GM23338 (cell line): ENCODE measurements around the gene DYNLL2. TPM values are rescaled to one million over a fixed set of nuclear protein-coding genes. Genes with fewer than 3 reads are reported as not detected.

Source experiments
- ATAC-seq: fragments of 200-7000 bp; cut with Tn5 transposase; 3 replicates; pipeline ENCODE4 v1.9.1; 2020
- DNase-seq: peaks from one replicate; pipeline ENCODE4 v3.0.0-alpha.2; 2015; ENCODE audit warnings: low spot score
- H2AFZ ChIP-seq: fragments of 200-600 bp; sonication (generic); 2 replicates; pipeline ENCODE4 v1.8.0; 2016; ENCODE audit warnings: antibody characterized with exemption, mild to moderate bottlenecking, moderate library complexity
- H3F3A ChIP-seq: fragments of 200-600 bp; sonication (generic); replicated peaks from 2 replicates; pipeline ENCODE4 v1.8.0; 2017; ENCODE audit warnings: antibody characterized with exemption, mixed run types, low read depth
- H3K27ac ChIP-seq: fragments of 200-600 bp; sonication (generic); 2 replicates; pipeline ENCODE4 v1.6.1; 2016; ENCODE audit warnings: low read depth
- H3K27me3 ChIP-seq: fragments of 200-600 bp; sonication (generic); 2 replicates; pipeline ENCODE4 v1.8.0; 2016; ENCODE audit warnings: mild to moderate bottlenecking, mixed run types, moderate library complexity; ENCODE audit not compliant: insufficient read depth
- H3K36me3 ChIP-seq: fragments of 200-600 bp; sonication (generic); 2 replicates; pipeline ENCODE4 v1.8.0; 2016; ENCODE audit warnings: mild to moderate bottlenecking; ENCODE audit not compliant: insufficient read depth
- H3K4me1 ChIP-seq: fragments of 200-600 bp; sonication (generic); 2 replicates; pipeline ENCODE4 v1.8.0; 2016; ENCODE audit warnings: mild to moderate bottlenecking, moderate library complexity; ENCODE audit not compliant: insufficient read depth
- H3K4me2 ChIP-seq: fragments of 200-600 bp; sonication (generic); 2 replicates; pipeline ENCODE4 v1.7.1; 2017; ENCODE audit warnings: mixed run types
- H3K4me3 ChIP-seq: fragments of 200-600 bp; sonication (generic); 2 replicates; pipeline ENCODE4 v1.6.1; 2016; ENCODE audit warnings: mixed run types
- H3K79me2 ChIP-seq: fragments of 200-600 bp; sonication (generic); replicated peaks from 2 replicates; pipeline ENCODE4 v1.8.0; 2017; ENCODE audit warnings: mild to moderate bottlenecking; ENCODE audit not compliant: insufficient read depth
- H3K9me2 ChIP-seq: fragments of 200-600 bp; sonication (generic); 2 replicates; pipeline ENCODE4 v1.8.0; 2017; ENCODE audit not compliant: insufficient read depth
- H4K20me1 ChIP-seq: fragments of 200-600 bp; sonication (generic); replicated peaks from 2 replicates; pipeline ENCODE4 v1.8.0; 2017; ENCODE audit warnings: mild to moderate bottlenecking; ENCODE audit not compliant: insufficient read depth
- H3K27ac Mint-ChIP-seq: 2 replicates; pipeline ENCODE4 v1.8.0; 2020; ENCODE audit warnings: inconsistent platforms, mild to moderate bottlenecking, moderate library complexity, mixed read lengths
- H3K27me3 Mint-ChIP-seq: 3 replicates; pipeline ENCODE4 v1.8.0; 2022; ENCODE audit warnings: low read depth, mild to moderate bottlenecking, moderate library complexity, mixed read lengths, inconsistent platforms; ENCODE audit not compliant: insufficient read depth, poor library complexity
- H3K36me3 Mint-ChIP-seq: 3 replicates; pipeline ENCODE4 v1.8.0; 2021; ENCODE audit warnings: low read depth, mild to moderate bottlenecking, inconsistent platforms, moderate library complexity, mixed read lengths
- H3K4me1 Mint-ChIP-seq: 3 replicates; pipeline ENCODE4 v1.8.0; 2020; ENCODE audit warnings: mild to moderate bottlenecking, inconsistent platforms, mixed read lengths
- H3K4me3 Mint-ChIP-seq: 3 replicates; pipeline ENCODE4 v1.8.0; 2021; ENCODE audit warnings: moderate library complexity, mild to moderate bottlenecking, inconsistent platforms, mixed read lengths
- H3K9me3 Mint-ChIP-seq: 3 replicates; pipeline ENCODE4 v1.8.0; 2020; ENCODE audit warnings: moderate library complexity, mild to moderate bottlenecking, inconsistent platforms, mixed read lengths
- CTCF ChIP-seq, 2 experiments: fragments of 200-600 bp in 1 of 2; sonication (generic) in 1 of 2; conservative IDR thresholded peaks; 2 replicates each; pipeline versions ENCODE4 v1.5.1 to v1.6.1; 2016 to 2017; ENCODE audit warnings: antibody characterized with exemption in 2 of 2, low read depth in 2 of 2, mild to moderate bottlenecking in 2 of 2, moderate library complexity in 1 of 2
- ETS1 ChIP-seq: IDR thresholded peaks from 2 replicates; pipeline ENCODE4 v1.6.1; 2016; ENCODE audit warnings: antibody characterized with exemption
- POLR2AphosphoS5 ChIP-seq: IDR thresholded peaks from 2 replicates; pipeline ENCODE4 v1.6.1; 2016; ENCODE audit warnings: antibody characterized with exemption, low read depth
- polyA plus RNA-seq: library from polyadenylated mRNA; unstranded; fragments of >200 nt; fragmentation: Nextera tagmentation; extraction: Ambion mirVana; gene quantifications from 2 replicates; pipeline ENCODE4 v1.2.1, GENCODE V29; 2016
- total RNA-seq: library from RNA; depleted of rRNA; stranded (reverse); fragments of >200 nt; shearing (Covaris generic); gene quantifications from 2 replicates; pipeline ENCODE4 v1.2.3, GENCODE V29; 2014
- TF ChIP-seq, protein P1 (sequence below): fragments of 250-450 bp; sonication (Bioruptor Pico); IDR thresholded peaks from 2 replicates; pipeline ENCODE4 v1.5.0; 2020; ENCODE audit warnings: mild to moderate bottlenecking, moderate library complexity

DYNLL2 gene
- total and polyA plus RNA-seq, 2 experiments from 2014 or later: 5.1 to 30.0 TPM

DNA sequence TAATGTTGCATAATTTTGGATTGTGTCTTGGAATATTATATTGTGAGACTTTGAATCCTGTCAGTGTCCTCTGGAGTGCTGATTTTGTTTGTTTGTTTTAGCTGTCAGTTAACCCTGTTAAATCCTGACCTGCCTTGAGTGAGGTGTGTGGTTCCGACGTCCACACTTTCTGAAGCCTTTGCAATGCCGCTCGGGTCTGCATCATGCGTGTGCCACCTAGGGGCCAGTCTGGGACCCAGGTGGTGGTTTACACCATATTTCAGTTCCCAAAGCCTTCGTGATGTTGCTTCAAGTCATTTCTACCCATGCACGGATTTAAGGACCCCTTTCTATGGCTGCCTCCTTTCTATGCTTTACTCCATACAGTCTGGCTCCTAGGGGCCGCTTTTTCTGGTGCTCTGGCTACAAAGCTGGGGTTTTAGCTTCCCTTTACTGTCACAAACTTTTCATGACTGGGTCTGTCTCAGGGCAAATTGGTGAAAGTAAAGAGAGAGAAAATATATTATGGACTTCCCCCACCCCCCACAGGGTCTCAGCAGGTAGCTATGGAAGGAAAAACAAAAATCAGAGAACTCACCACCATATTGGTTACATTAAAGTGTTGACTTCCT is 53.6 kb downstream of the DYNLL2 start (continued):
- TF ChIP-seq, protein P1, sequence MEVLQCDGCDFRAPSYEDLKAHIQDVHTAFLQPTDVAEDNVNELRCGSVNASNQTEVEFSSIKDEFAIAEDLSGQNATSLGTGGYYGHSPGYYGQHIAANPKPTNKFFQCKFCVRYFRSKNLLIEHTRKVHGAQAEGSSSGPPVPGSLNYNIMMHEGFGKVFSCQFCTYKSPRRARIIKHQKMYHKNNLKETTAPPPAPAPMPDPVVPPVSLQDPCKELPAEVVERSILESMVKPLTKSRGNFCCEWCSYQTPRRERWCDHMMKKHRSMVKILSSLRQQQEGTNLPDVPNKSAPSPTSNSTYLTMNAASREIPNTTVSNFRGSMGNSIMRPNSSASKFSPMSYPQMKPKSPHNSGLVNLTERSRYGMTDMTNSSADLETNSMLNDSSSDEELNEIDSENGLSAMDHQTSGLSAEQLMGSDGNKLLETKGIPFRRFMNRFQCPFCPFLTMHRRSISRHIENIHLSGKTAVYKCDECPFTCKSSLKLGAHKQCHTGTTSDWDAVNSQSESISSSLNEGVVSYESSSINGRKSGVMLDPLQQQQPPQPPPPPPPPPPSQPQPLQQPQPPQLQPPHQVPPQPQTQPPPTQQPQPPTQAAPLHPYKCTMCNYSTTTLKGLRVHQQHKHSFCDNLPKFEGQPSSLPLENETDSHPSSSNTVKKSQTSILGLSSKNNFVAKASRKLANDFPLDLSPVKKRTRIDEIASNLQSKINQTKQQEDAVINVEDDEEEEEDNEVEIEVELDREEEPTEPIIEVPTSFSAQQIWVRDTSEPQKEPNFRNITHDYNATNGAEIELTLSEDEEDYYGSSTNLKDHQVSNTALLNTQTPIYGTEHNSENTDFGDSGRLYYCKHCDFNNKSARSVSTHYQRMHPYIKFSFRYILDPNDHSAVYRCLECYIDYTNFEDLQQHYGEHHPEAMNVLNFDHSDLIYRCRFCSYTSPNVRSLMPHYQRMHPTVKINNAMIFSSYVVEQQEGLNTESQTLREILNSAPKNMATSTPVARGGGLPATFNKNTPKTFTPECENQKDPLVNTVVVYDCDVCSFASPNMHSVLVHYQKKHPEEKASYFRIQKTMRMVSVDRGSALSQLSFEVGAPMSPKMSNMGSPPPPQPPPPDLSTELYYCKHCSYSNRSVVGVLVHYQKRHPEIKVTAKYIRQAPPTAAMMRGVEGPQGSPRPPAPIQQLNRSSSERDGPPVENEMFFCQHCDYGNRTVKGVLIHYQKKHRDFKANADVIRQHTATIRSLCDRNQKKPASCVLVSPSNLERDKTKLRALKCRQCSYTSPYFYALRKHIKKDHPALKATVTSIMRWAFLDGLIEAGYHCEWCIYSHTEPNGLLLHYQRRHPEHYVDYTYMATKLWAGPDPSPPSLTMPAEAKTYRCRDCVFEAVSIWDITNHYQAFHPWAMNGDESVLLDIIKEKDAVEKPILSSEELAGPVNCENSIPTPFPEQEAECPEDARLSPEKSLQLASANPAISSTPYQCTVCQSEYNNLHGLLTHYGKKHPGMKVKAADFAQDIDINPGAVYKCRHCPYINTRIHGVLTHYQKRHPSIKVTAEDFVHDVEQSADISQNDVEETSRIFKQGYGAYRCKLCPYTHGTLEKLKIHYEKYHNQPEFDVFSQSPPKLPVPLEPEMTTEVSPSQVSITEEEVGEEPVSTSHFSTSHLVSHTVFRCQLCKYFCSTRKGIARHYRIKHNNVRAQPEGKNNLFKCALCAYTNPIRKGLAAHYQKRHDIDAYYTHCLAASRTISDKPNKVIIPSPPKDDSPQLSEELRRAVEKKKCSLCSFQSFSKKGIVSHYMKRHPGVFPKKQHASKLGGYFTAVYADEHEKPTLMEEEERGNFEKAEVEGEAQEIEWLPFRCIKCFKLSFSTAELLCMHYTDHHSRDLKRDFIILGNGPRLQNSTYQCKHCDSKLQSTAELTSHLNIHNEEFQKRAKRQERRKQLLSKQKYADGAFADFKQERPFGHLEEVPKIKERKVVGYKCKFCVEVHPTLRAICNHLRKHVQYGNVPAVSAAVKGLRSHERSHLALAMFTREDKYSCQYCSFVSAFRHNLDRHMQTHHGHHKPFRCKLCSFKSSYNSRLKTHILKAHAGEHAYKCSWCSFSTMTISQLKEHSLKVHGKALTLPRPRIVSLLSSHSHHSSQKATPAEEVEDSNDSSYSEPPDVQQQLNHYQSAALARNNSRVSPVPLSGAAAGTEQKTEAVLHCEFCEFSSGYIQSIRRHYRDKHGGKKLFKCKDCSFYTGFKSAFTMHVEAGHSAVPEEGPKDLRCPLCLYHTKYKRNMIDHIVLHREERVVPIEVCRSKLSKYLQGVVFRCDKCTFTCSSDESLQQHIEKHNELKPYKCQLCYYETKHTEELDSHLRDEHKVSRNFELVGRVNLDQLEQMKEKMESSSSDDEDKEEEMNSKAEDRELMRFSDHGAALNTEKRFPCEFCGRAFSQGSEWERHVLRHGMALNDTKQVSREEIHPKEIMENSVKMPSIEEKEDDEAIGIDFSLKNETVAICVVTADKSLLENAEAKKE (CRISPR knock-in tag): no peak
- TF ChIP-seq POLR2AphosphoS5 (no peak), ETS1 (no peak)

DNA sequence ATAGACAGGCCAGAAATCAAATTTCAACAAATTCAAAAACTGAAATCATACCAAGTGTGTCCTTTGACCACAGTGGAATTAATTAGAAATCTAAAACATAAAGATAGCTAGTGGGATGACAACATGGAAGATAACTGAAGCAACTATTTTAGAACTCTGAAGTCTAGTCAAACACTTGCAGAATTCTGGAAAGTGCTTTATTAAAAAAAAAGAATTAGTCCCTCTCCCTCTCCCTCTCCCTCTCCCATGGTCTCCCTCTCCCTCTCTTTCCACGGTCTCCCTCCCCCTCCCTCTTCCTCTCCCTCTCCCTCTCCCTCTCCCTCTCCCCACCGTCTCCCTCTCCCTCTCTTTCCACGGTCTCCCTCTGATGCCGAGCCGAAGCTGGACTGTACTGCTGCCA is 58.3 kb downstream of the DYNLL2 start:
- ATAC-seq: no peak
- Histone ChIP-seq H3K27me3 (no peaks in the 10 kb centered on the region), H3K4me2 (no peak overlapping the region), H2AFZ (no peak overlapping the region), H3F3A (no peaks in the 10 kb centered on the region), H3K9me2 (peaks cover 3% of the 10 kb centered on the region; the same call in 1 of the 2 replicates), H3K27ac (no peak overlapping the region), H4K20me1 (no peaks in the 10 kb centered on the region), H3K36me3 (no peaks in the 10 kb centered on the region), H3K79me2 (no peaks in the 10 kb centered on the region), H3K4me3 (no peak overlapping the region), H3K4me1 (no peaks in the 10 kb centered on the region)
- Mint-ChIP-seq H3K36me3 (peaks cover 4% of the 10 kb centered on the region; the same call in 2 of the 3 replicates), H3K9me3 (peaks cover 27% of the 10 kb centered on the region), H3K27ac (no peak overlapping the region), H3K4me3 (no peak overlapping the region), H3K4me1 (peaks cover 8% of the 10 kb centered on the region; the same call in 2 of the 3 replicates), H3K27me3 (peaks cover 3% of the 10 kb centered on the region)
- DNase-seq: no peak
- TF ChIP-seq, protein P1 (CRISPR knock-in tag): no peak
- no peak for TF ChIP-seq CTCF (conservative IDR thresholded peaks at IDR 0.05; ENCODE audit: low read depth in 2 of 2)
